ENCODE results near the gene RBM17.

RBM17 gene

DNA sequence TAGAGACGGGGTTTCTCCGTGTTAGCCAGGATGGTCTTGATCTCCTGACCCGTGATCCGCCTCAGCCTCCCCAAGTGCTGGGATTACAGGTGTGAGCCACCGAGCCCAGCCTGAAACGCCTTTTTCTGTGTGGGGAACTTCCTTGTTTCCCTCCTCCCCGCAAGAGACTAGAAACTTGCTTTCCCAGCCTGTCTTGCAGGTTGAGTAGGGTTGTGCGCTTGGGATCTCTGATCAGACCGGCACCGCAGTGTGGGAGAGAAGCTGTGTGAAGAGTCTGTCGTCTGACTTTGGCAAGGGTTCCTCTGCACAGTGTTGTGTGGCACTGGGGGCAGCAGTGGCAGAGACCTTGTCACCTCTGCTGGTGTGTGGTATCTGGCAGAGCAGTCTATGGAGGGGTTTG, 28.9 kb downstream of the RBM17 start:
- H3K4me1 ChIP-seq (ENCODE audit: insufficient read depth, low read length), result no peaks in the 10 kb centered on the region
- peaks cover 46% of the 10 kb centered on the region for H3K36me3 ChIP-seq (ENCODE audit: insufficient read depth, low read length)
- no peaks in the 10 kb centered on the region for H3K27me3 ChIP-seq (ENCODE audit: insufficient read depth, low read length, poor library complexity)
- H3K4me2 ChIP-seq (ENCODE audit: insufficient read depth, low read length), result no peak overlapping the region
- H4K20me1 ChIP-seq (ENCODE audit: insufficient read depth, low read length), result no peaks in the 10 kb centered on the region
- no peaks in the 10 kb centered on the region for H3K9me3 ChIP-seq (ENCODE audit: insufficient read depth, low read length, severe bottlenecking)
- DNase-seq, result no peak
- peak; percentile 49; the same call in 2 of the 3 replicates for ATAC-seq (ENCODE audit: insufficient read depth, low read depth)
- H3K79me2 ChIP-seq (ENCODE audit: insufficient read depth, low read length), result no peaks in the 10 kb centered on the region
- H3K4me3 ChIP-seq (ENCODE audit: low read depth in 1 of 2, low read length in 2 of 2), result no peak overlapping the region
- no peak overlapping the region for H3K9ac ChIP-seq (ENCODE audit: low read depth, low read length)
- H2AFZ ChIP-seq (ENCODE audit: low read depth, low read length), result no peak overlapping the region
- no peak overlapping the region for H3K27ac ChIP-seq (ENCODE audit: low read length)
- TF ChIP-seq, protein P1, sequence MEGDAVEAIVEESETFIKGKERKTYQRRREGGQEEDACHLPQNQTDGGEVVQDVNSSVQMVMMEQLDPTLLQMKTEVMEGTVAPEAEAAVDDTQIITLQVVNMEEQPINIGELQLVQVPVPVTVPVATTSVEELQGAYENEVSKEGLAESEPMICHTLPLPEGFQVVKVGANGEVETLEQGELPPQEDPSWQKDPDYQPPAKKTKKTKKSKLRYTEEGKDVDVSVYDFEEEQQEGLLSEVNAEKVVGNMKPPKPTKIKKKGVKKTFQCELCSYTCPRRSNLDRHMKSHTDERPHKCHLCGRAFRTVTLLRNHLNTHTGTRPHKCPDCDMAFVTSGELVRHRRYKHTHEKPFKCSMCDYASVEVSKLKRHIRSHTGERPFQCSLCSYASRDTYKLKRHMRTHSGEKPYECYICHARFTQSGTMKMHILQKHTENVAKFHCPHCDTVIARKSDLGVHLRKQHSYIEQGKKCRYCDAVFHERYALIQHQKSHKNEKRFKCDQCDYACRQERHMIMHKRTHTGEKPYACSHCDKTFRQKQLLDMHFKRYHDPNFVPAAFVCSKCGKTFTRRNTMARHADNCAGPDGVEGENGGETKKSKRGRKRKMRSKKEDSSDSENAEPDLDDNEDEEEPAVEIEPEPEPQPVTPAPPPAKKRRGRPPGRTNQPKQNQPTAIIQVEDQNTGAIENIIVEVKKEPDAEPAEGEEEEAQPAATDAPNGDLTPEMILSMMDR (IDR thresholded peaks at IDR 0.05; ENCODE audit: borderline replicate concordance, extremely low read depth, low read length, poor library complexity, severe bottlenecking), result no peak
- TF ChIP-seq EZH2 (IDR thresholded peaks at IDR 0.05; ENCODE audit: borderline replicate concordance, low read depth, low read length, severe bottlenecking), result no peak

DNA sequence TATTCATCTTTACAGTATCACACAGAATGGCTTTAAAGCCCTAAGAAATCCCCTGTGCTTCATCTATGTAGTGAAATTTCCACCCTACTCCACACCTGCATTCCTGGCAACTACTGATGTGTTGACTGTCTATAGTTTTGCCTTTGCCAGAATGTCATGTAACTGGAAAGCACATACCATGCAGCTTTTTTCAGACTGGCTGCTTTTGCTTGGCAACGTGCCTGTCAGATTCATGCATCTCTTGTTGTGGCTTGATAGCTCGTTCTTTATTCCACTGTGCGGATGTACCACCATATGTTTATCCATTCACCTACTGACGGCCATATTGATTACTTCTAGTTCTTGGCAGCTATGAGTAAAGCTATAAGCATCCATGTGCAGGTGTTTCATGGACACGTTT, 30.6 kb downstream of the RBM17 start:
- TF ChIP-seq EZH2 (IDR thresholded peaks at IDR 0.05; ENCODE audit: borderline replicate concordance, low read depth, low read length, severe bottlenecking), result no peak
- TF ChIP-seq, protein P1 (IDR thresholded peaks at IDR 0.05; ENCODE audit: borderline replicate concordance, extremely low read depth, low read length, poor library complexity, severe bottlenecking), result no peak
- no peaks in the 10 kb centered on the region for H3K27me3 ChIP-seq (ENCODE audit: insufficient read depth, low read length, poor library complexity)
- no peaks in the 10 kb centered on the region for H3K79me2 ChIP-seq (ENCODE audit: insufficient read depth, low read length)
- ATAC-seq (ENCODE audit: insufficient read depth, low read depth) (no peak), DNase-seq (no peak)
- H2AFZ ChIP-seq (ENCODE audit: low read depth, low read length), result no peak overlapping the region
- H3K36me3 ChIP-seq (ENCODE audit: insufficient read depth, low read length), result peaks cover 29% of the 10 kb centered on the region
- H4K20me1 ChIP-seq (ENCODE audit: insufficient read depth, low read length), result no peaks in the 10 kb centered on the region
- no peak overlapping the region for H3K4me2 ChIP-seq (ENCODE audit: insufficient read depth, low read length)
- H3K4me3 ChIP-seq (ENCODE audit: low read depth in 1 of 2, low read length in 2 of 2), result no peak overlapping the region
- H3K9ac ChIP-seq (ENCODE audit: low read depth, low read length), result no peak overlapping the region
- H3K9me3 ChIP-seq (ENCODE audit: insufficient read depth, low read length, severe bottlenecking), result no peaks in the 10 kb centered on the region
- H3K4me1 ChIP-seq (ENCODE audit: insufficient read depth, low read length), result no peaks in the 10 kb centered on the region
- H3K27ac ChIP-seq (ENCODE audit: low read length), result no peak overlapping the region

DNA sequence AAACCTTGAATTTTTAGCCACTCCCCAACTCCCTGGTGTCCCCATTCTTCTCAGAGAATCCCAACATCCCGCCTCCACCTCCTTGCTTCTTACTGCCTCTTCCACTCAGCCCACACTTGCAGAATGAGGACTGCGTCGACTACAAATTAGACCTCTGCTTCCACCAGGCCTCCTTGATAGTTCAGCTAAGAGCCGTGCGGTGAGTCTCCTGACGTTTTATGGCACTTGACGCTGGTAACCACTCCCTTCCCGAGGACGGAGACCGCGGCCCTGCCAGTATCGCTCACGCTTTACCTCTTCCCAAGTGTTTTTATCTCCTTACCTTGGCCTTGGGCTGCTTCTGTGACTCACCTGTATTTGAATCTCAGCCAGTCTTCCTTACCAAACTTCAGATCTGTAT, 31.1 kb downstream of the RBM17 start:
- DNase-seq (no peak), ATAC-seq (ENCODE audit: insufficient read depth, low read depth) (no peak)
- H4K20me1 ChIP-seq (ENCODE audit: insufficient read depth, low read length), result no peaks in the 10 kb centered on the region
- no peak overlapping the region for H3K27ac ChIP-seq (ENCODE audit: low read length)
- no peaks in the 10 kb centered on the region for H3K27me3 ChIP-seq (ENCODE audit: insufficient read depth, low read length, poor library complexity)
- H3K9ac ChIP-seq (ENCODE audit: low read depth, low read length), result no peak overlapping the region
- peaks cover 24% of the 10 kb centered on the region for H3K36me3 ChIP-seq (ENCODE audit: insufficient read depth, low read length)
- H2AFZ ChIP-seq (ENCODE audit: low read depth, low read length), result no peak overlapping the region
- H3K9me3 ChIP-seq (ENCODE audit: insufficient read depth, low read length, severe bottlenecking), result no peaks in the 10 kb centered on the region
- no peaks in the 10 kb centered on the region for H3K4me1 ChIP-seq (ENCODE audit: insufficient read depth, low read length)
- TF ChIP-seq, protein P1 (IDR thresholded peaks at IDR 0.05; ENCODE audit: borderline replicate concordance, extremely low read depth, low read length, poor library complexity, severe bottlenecking), result no peak
- TF ChIP-seq EZH2 (IDR thresholded peaks at IDR 0.05; ENCODE audit: borderline replicate concordance, low read depth, low read length, severe bottlenecking), result no peak
- no peak overlapping the region for H3K4me2 ChIP-seq (ENCODE audit: insufficient read depth, low read length)
- H3K79me2 ChIP-seq (ENCODE audit: insufficient read depth, low read length), result no peaks in the 10 kb centered on the region
- H3K4me3 ChIP-seq (ENCODE audit: low read depth in 1 of 2, low read length in 2 of 2), result no peak overlapping the region

DNA sequence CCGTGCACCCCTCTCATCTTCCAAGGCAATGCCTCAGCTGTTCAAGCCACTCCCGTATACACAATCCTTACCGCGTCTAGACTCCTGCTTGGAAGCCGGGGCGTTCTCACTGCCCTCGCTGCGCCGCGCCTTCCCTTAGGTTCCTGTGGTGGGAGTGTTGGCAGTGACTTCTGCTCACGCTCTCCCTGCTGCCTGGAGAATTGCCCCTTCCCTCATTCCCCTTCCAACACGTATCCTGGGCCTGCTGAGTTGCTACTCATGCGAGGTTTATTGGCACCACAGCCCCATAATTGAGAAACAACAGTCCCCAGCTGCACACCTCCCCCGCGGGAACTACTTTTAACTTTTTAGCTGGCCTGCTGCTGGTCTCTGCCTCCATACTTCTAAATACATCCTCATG, 31.9 kb downstream of the RBM17 start:
- Histone ChIP-seq H3K4me3 (ENCODE audit: low read depth in 1 of 2, low read length in 2 of 2) (no peak overlapping the region), H2AFZ (ENCODE audit: low read depth, low read length) (no peak overlapping the region), H3K4me1 (ENCODE audit: insufficient read depth, low read length) (no peaks in the 10 kb centered on the region), H3K27ac (ENCODE audit: low read length) (no peak overlapping the region), H3K79me2 (ENCODE audit: insufficient read depth, low read length) (no peaks in the 10 kb centered on the region), H3K4me2 (ENCODE audit: insufficient read depth, low read length) (no peak overlapping the region), H4K20me1 (ENCODE audit: insufficient read depth, low read length) (no peaks in the 10 kb centered on the region), H3K9me3 (ENCODE audit: insufficient read depth, low read length, severe bottlenecking) (no peaks in the 10 kb centered on the region), H3K36me3 (ENCODE audit: insufficient read depth, low read length) (peaks cover 17% of the 10 kb centered on the region), H3K27me3 (ENCODE audit: insufficient read depth, low read length, poor library complexity) (no peaks in the 10 kb centered on the region), H3K9ac (ENCODE audit: low read depth, low read length) (no peak overlapping the region)
- TF ChIP-seq, protein P1 (IDR thresholded peaks at IDR 0.05; ENCODE audit: borderline replicate concordance, extremely low read depth, low read length, poor library complexity, severe bottlenecking), result no peak
- no peak for TF ChIP-seq EZH2 (IDR thresholded peaks at IDR 0.05; ENCODE audit: borderline replicate concordance, low read depth, low read length, severe bottlenecking)
- no peak for DNase-seq
- no peak for ATAC-seq (ENCODE audit: insufficient read depth, low read depth)

Measured in DND-41 (cell line).